Measurements from ENCODE around the gene SINHCAF. TPM values are rescaled to one million over a fixed set of nuclear protein-coding genes. Genes with fewer than 3 reads are reported as not detected.

The SINHCAF gene, protein sequence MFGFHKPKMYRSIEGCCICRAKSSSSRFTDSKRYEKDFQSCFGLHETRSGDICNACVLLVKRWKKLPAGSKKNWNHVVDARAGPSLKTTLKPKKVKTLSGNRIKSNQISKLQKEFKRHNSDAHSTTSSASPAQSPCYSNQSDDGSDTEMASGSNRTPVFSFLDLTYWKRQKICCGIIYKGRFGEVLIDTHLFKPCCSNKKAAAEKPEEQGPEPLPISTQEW
- 10.4 and 10.5 TPM in 2 replicates for total RNA-seq

DNA sequence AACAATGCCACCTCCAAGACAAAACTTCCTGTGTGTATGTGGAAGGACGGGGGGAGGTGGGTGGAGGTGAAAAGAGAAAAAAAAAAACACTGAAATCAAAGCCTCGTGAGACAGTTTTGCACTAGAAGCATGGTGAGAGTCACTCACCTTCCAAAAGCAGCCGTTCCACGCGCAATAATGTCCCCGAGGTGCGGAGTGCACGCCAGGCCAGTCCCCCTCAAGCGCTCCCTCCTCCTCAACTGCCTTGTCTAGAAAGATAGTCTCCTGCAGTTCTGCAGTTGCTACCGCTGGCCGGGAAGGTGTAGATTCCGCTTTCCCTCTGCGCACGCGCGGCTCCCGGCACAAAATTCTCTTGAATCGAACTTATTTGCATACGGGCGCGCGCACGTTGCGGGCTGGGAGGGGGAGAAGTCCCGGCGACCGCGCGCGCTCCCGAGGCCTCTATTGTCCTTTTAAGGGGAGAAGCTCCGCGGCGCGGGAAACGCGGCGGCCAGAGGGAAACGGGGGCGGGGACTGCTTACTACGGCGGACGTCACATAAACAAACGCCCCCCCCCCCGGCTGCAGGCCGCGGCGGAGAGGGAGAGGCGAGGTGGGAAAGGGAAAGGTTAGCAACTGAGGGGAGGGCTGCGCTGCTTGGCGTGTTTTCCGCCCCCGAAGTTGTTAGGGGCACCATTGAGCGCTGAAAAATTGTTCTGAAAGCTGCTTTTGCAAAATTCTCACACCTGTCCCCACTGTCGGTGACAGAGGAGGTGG, at the start of gene SINHCAF:
Gene SINHCAF (minus strand): TSS at position 274 of the 755 bp plus-strand sequence. CDS start 27,946 bp downstream, outside the sequence.

Data from smooth muscle cell of bladder (primary cell).